Fibroblast of skin of scalp (primary cell): ENCODE measurements around the gene ARHGEF28. TPM values are rescaled to one million over a fixed set of nuclear protein-coding genes. Genes with fewer than 3 reads are reported as not detected.

ENCODE experiments used
- DNase-seq: peaks from one replicate; pipeline ENCODE4 v3.0.0-alpha.2; 2013
- polyA plus RNA-seq, 2 experiments: library from polyadenylated mRNA; unstranded; fragments of 120-200 nt; gene quantifications; one replicate each; pipeline ENCODE4 v1.2.1, GENCODE V29; 2013; ENCODE audit not compliant: insufficient read length in 2 of 2

Gene ARHGEF28, protein sequence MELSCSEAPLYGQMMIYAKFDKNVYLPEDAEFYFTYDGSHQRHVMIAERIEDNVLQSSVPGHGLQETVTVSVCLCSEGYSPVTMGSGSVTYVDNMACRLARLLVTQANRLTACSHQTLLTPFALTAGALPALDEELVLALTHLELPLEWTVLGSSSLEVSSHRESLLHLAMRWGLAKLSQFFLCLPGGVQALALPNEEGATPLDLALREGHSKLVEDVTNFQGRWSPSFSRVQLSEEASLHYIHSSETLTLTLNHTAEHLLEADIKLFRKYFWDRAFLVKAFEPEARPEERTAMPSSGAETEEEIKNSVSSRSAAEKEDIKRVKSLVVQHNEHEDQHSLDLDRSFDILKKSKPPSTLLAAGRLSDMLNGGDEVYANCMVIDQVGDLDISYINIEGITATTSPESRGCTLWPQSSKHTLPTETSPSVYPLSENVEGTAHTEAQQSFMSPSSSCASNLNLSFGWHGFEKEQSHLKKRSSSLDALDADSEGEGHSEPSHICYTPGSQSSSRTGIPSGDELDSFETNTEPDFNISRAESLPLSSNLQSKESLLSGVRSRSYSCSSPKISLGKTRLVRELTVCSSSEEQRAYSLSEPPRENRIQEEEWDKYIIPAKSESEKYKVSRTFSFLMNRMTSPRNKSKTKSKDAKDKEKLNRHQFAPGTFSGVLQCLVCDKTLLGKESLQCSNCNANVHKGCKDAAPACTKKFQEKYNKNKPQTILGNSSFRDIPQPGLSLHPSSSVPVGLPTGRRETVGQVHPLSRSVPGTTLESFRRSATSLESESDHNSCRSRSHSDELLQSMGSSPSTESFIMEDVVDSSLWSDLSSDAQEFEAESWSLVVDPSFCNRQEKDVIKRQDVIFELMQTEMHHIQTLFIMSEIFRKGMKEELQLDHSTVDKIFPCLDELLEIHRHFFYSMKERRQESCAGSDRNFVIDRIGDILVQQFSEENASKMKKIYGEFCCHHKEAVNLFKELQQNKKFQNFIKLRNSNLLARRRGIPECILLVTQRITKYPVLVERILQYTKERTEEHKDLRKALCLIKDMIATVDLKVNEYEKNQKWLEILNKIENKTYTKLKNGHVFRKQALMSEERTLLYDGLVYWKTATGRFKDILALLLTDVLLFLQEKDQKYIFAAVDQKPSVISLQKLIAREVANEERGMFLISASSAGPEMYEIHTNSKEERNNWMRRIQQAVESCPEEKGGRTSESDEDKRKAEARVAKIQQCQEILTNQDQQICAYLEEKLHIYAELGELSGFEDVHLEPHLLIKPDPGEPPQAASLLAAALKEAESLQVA (N-terminal part only)
- polyA plus RNA-seq (2013, experiment 1 of 2; ENCODE audit: insufficient read length), result 0.70 TPM
- 1.3 TPM for polyA plus RNA-seq (2013, experiment 2 of 2; ENCODE audit: insufficient read length)

GRCh38 chr5:73625944-73626811, at the start of gene ARHGEF28:
Gene ARHGEF28, plus strand, starts transcription at chr5:73626196. Its CDS starts 58,656 bp downstream, at chr5:73684852.
- DNase-seq, result peak; percentile 38

GRCh38 chr5:73582285-73583145, 43.5 kb upstream of the ARHGEF28 start:
- no peak for DNase-seq

DNA sequence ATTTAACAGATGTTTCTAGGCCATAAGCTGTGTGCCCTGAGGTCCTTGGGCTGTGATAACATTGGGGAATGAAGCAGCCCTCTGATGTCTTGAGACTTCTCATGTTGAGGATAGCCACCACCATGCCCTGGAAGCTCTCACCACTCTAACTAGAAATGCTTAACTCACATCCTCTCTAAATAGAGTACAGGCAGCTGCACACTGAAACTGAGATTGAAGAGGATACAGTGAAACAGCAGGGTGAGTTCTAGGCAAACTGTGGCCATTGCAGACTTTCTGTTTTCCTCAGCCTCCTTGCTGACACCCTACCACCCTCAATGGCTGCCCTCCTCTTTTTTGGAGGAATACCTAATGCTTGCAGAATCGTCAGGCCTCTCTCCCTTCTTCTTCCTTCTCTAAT, 38.1 kb upstream of the ARHGEF28 start:
- DNase-seq, result no peak

GRCh38 chr5:73591102-73591695, 34.8 kb upstream of the ARHGEF28 start:
- peak; percentile 85 for DNase-seq

- peak; percentile 56 for DNase-seq
These were observed 34.1 kb upstream of the ARHGEF28 start for GRCh38 chr5:73591698-73592501.

- DNase-seq, result peak; percentile 68
These were observed 33.4 kb upstream of the ARHGEF28 start for GRCh38 chr5:73592551-73592950.

DNA sequence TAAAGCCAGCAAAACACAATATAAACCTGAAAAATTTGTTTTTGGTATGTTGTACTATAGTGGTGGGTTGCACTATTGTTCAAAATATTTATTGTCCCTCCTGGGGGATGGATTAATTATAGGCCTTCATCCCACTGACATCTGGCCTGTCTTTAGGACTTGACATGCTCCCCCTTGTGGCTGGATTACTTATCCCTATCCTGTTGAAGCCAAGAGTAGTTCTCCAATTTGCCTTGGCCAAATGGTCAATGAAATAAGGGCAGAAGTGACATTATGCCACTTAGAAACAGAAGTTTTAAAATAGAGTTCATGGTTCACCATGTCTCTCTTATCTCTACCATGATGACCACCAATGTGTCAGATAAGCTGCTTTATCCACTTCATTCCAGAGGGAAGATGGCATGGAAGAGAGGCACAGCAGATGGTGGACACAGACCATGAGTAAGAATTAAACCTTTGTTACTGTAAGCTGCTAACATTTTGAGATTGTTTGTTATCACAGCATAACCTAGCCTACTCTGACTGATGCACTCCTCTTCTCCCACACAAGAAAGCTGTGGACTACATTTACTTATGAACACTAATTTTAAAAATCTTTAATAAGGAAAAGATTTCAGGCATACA, 29.2 kb upstream of the ARHGEF28 start:
- DNase-seq, result peak; percentile 27

DNA sequence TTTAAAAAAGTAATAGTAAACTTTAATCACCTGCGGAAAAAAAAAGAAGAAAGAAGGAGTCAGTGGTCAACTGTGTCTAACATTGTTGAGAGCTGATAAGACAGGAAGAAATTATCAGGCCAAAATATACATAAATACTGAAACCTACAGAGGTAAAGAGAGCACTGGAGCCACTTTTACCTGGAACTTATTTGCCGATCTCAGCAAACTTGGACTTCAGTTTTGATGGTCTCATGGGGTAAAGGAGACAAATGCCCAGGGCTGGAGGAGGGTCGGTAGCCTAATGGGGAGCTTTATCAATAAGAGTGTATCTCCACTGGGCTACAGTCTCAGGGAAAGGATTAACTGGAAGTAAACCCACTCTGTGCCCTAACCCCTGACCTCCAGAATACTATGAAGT, 26.6 kb upstream of the ARHGEF28 start:
- DNase-seq, result no peak

DNA sequence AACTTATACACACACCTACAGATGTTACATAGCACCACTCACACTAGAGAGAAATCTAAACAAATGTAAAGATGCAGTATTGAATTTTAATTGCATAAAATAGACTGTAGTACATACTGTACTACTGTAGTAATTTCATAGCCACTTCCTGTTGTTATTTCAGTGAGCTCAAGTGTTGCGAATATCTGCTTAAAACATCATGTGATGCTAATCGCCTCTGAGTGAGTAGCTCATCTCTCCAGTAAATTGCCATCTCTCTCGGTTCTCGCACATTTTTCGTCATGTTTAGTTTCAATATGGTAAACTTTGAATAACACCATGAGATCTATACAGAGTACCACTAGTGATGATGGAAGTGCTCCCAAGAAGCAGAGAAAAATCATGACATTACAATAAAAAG, 22.0 kb upstream of the ARHGEF28 start:
- DNase-seq, result no peak

DNA sequence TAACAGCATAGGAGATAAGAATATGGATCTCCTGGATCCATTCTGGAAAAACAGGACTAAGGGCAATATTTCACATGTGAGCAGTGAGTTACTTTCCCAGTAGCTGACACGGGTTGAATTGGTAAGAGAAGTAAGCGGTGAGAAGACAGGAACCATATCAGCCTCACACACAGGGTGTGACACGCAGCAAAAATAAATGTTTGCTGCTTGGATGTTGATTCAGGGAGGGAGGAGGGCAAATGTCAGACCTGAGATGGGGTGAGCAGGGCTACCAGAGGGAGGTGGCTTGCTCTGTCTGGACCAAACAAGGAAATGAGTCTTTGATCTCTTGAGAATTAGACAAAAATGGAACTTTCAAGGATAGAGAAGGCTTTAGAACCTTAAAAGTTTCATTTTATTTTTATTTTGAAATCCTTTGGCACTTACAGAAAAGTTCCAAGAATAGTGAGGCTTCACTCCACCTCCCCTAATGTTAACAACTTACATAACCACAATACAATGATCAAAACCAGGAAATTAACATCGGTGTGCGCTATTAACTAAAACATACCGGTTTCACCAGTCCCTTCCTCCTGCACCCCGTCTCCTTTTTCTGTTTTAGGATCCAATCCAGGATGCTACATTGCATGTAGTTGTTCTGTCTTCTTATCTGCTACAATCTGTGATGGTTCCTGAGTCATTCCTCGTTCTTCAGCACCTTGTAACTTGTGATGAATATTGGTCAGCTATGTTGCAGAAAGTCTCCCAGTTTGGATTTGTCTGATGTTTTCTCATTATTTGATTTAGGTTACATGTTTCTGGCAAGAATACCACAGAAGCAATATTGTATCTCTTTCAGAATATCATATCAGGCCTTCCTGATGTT, 20.5 kb upstream of the ARHGEF28 start:
- no peak for DNase-seq

DNA sequence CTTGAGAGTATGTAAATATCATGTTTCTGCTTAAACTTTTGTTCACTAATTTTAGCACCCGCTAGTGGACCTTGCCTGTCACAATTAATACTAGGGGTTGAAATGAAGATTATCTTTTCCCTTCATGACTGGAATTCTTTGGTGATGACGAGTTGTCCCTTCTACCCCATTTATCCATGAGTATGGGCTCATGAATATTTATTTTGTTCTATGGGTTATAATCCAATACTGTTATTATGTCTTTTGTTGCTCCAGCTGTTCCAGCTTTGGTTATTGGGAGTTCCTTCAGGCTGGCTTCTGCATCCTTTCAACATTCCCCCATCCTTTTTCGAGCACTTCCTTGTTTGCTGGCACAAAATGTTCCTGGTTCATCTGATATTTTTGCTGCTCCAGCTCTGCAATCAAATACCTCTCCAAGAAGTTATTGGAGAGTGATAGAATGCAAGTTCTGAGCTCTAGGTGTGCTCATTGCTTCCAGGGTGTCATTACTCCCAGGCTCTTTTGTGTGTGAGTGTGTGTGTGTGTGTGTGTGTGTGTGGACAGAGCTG, 19.7 kb upstream of the ARHGEF28 start:
- DNase-seq, result no peak

GRCh38 chr5:73607228-73607627, 18.8 kb upstream of the ARHGEF28 start:
- DNase-seq, result no peak

DNA sequence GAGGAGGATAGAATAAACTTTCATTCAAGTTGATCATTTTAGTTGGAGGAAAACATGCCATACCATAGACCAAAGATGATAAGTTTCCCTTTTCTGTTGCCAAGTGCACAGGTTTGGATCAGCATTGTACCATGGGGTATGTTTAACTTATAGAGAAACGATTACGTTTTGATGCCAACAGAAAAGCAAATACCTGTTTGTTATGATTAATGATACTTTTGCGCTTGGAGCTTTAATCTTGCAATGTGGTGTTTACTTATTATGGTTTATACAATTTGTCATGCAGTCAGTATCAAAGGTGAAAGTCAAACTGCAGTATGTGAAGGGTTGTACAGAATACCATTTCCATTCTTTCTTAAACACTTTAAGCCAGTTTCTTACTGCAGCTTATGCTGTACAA, 13.2 kb upstream of the ARHGEF28 start:
- no peak for DNase-seq

DNA sequence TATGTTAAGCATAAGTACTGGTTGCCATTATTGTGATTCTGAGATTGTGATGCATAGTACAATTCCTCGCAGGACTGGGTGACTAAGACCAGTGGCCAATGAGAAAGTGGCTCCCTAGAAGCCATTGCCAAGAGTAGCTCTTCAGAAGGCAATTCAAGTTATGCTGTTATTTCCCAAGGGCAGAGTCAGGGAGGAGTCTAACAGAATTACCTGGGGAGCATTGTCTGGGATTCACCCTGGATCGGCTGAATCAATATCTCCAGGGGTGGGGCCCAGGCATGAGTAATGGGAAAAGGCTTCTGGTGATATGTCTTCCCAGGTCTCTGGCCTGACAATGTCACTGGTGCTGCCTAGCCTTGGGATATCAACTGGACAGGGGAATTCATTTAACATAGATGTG, 10.9 kb upstream of the ARHGEF28 start:
- no peak for DNase-seq

- DNase-seq, result no peak
These were observed 10.0 kb upstream of the ARHGEF28 start for GRCh38 chr5:73615947-73616346.

DNA sequence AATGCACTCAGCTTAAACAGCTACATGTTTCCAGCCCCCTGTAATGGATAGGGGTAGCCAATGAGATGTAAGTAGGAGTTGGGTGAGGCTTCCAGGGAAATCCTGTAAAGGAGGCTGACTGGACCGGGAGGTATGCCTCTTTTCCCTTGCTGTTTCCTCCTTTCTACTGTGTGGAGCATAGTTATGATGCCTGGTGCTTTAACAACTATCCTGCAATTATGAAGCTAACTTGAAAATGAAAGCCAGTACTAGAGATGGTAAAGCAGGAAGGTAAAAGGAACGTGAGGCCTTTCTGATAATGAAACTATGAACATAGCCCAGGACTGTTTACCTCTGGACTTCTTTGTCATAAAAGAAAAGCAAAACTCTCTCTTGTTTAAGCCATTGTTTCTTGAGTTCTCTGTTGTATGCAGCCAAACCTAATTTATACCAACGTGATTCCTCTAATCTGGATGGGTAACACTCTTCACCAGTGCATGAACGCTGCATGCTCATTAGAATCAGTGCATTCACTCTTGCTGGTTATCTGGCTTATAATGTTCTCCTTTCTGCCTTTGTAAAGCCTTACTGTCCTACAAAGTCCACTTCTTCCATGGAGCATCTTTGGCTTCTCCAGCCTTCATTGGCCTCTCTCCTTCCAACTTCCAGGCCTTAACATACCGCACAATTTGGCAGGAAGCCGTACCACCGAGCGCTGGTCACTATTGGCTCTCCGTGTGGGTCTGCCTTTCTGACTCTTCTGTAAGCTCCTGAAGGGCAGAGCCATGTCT, 8.3 kb upstream of the ARHGEF28 start:
- no peak for DNase-seq
